ENCODE results near the gene VPS13D. TPM values are rescaled to one million over a fixed set of nuclear protein-coding genes. Genes with fewer than 3 reads are reported as not detected.

Gene VPS13D
- total and polyA plus RNA-seq, 2 experiments from 2014 or later, result 10.7 to 34.9 TPM

- Histone ChIP-seq H3K4me1 (ENCODE audit: insufficient read depth) (peaks cover 6% of the 10 kb centered on the region), H3K4me3 (no peak overlapping the region), H3K79me2 (replicated peaks; ENCODE audit: insufficient read depth) (no peaks in the 10 kb centered on the region), H4K20me1 (replicated peaks; ENCODE audit: insufficient read depth) (no peaks in the 10 kb centered on the region; the same call in 1 of the 2 replicates), H3K27me3 (ENCODE audit: insufficient read depth) (no peaks in the 10 kb centered on the region), H3K27ac (ENCODE audit: low read depth) (no peak overlapping the region), H3K9me2 (ENCODE audit: insufficient read depth) (no peaks in the 10 kb centered on the region), H3F3A (replicated peaks; ENCODE audit: low read depth) (no peaks in the 10 kb centered on the region), H2AFZ (no peak overlapping the region), H3K36me3 (ENCODE audit: insufficient read depth) (peaks cover 10% of the 10 kb centered on the region), H3K4me2 (no peak overlapping the region)
- no peak for DNase-seq (ENCODE audit: low spot score)
- Mint-ChIP-seq H3K4me1 (peaks cover 11% of the 10 kb centered on the region), H3K27ac (no peak overlapping the region), H3K9me3 (no peaks in the 10 kb centered on the region), H3K36me3 (ENCODE audit: low read depth) (peaks cover 29% of the 10 kb centered on the region), H3K27me3 (ENCODE audit: insufficient read depth, low read depth, poor library complexity) (peaks cover 2% of the 10 kb centered on the region), H3K4me3 (no peak overlapping the region)
- no peak for TF ChIP-seq JUNB (IDR thresholded peaks at IDR 0.05; ENCODE audit: unreplicated experiment)
- no peak for TF ChIP-seq EZH2 (IDR thresholded peaks at IDR 0.05; ENCODE audit: low read depth, unreplicated experiment)
- no peak for TF ChIP-seq CTCF (conservative IDR thresholded peaks at IDR 0.05; ENCODE audit: low read depth in 2 of 2)
- no peak for TF ChIP-seq REST (IDR thresholded peaks at IDR 0.05; ENCODE audit: unreplicated experiment)
- no peak for TF ChIP-seq ZNF114 (CRISPR knock-in tag; IDR thresholded peaks at IDR 0.05)
- no peak for TF ChIP-seq POLR2AphosphoS5 (IDR thresholded peaks at IDR 0.05; ENCODE audit: low read depth)
- no peak for ATAC-seq
Measured at GRCh38 chr1:12353981-12354380, 124.2 kb downstream of the VPS13D start.

DNA sequence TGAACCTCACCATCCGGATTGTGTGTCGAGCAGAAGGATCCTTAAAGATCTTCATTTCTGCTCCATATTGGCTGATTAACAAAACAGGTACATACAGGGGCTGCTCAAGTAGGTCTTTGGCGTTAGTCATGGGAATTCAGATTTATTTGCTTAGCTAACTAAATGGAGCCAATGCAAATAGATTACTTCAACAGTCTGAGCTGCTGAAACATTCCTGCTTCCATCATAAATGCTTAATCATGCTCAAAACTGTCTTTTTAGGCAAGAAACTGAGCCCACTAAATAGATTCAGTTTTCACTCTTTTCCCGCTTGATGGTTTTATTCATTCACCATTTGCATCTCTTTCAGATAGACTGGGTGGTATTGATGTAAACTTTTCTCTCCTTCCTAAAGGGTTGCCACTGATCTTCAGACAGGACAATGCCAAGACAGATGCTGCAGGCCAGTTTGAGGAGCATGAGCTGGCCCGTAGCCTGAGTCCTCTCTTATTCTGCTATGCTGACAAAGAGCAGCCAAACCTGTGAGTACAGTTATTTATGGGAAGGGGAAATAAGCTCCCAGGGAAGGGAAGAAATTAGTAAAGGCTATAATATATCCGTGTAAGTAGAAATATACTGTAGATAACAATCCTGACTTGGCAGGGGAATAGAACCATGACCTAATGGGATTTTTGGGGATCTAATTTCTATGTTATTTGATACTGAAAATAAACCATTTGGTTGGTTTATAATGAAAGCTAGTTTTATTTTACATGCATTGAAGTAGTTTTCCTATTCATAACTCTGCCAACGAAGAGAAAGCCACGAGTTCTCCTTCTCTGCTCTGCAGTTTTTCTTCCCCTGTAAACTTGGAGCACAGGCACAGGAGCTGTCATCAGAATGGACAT lies 126.4 kb downstream of the VPS13D start:
- no peaks in the 10 kb centered on the region for H3K27me3 ChIP-seq (ENCODE audit: insufficient read depth)
- no peak for DNase-seq (ENCODE audit: low spot score)
- H3K4me1 ChIP-seq (ENCODE audit: insufficient read depth), result peaks cover 6% of the 10 kb centered on the region
- H3K27ac Mint-ChIP-seq, result no peak overlapping the region
- TF ChIP-seq REST (IDR thresholded peaks at IDR 0.05; ENCODE audit: unreplicated experiment) (no peak), JUNB (IDR thresholded peaks at IDR 0.05; ENCODE audit: unreplicated experiment) (no peak), ZNF114 (CRISPR knock-in tag; IDR thresholded peaks at IDR 0.05) (no peak), EZH2phosphoT487 (IDR thresholded peaks at IDR 0.05; ENCODE audit: unreplicated experiment) (no peak), POLR2AphosphoS5 (IDR thresholded peaks at IDR 0.05; ENCODE audit: low read depth) (no peak), STAT1 (IDR thresholded peaks at IDR 0.05; ENCODE audit: unreplicated experiment) (no peak)
- no peak for ATAC-seq
- H3K9me3 Mint-ChIP-seq, result no peaks in the 10 kb centered on the region
- no peak overlapping the region for H3K4me2 ChIP-seq
- H3K36me3 Mint-ChIP-seq (ENCODE audit: low read depth), result peaks cover 8% of the 10 kb centered on the region; the same call in 1 of the 3 replicates
- H3K4me1 Mint-ChIP-seq, result peaks cover 18% of the 10 kb centered on the region
- peaks cover 3% of the 10 kb centered on the region; the same call in 1 of the 2 replicates for H4K20me1 ChIP-seq (replicated peaks; ENCODE audit: insufficient read depth)
- H3K36me3 ChIP-seq (ENCODE audit: insufficient read depth), result no peaks in the 10 kb centered on the region; the same call in 1 of the 2 replicates
- H3F3A ChIP-seq (replicated peaks; ENCODE audit: low read depth), result no peaks in the 10 kb centered on the region
- H3K27ac ChIP-seq (ENCODE audit: low read depth), result no peak overlapping the region
- H2AFZ ChIP-seq, result no peak overlapping the region
- H3K27me3 Mint-ChIP-seq (ENCODE audit: insufficient read depth, low read depth, poor library complexity), result peaks cover 2% of the 10 kb centered on the region
- no peaks in the 10 kb centered on the region for H3K9me2 ChIP-seq (ENCODE audit: insufficient read depth)
- H3K79me2 ChIP-seq (replicated peaks; ENCODE audit: insufficient read depth), result no peaks in the 10 kb centered on the region
- no peak overlapping the region for H3K4me3 ChIP-seq
- H3K4me3 Mint-ChIP-seq, result no peak overlapping the region

Data from GM23338 (cell line).